ENCODE results near the gene CTCF. TPM values are rescaled to one million over a fixed set of nuclear protein-coding genes. Genes with fewer than 3 reads are reported as not detected.

Gene CTCF
- total RNA-seq, 1 experiment from 2014 or later: 33.1 TPM

- in situ Hi-C loops (cut with HindIII; ENCODE audit: low pct_unique_long_range_greater_than_20kb, low sequenced_read_pairs): no loop called here
- ChIA-PET CTCF (no interaction called here), POLR2A (no interaction called here)
- no peaks in the 10 kb centered on the region for H3K9me3 ChIP-seq (ENCODE audit: control insufficient read depth, insufficient read depth, low read depth, low read length)
- no peaks in the 10 kb centered on the region for H3K27me3 ChIP-seq (ENCODE audit: control insufficient read depth, insufficient read depth, low read length)
- intact Hi-C loops (cut with micrococcal nuclease; ENCODE audit: unreplicated experiment): no loop called here
- H3K4me1 ChIP-seq (ENCODE audit: control insufficient read depth, insufficient read depth, low read length): peaks cover 19% of the 10 kb centered on the region
- peak overlapping the region; percentile 69 to 79 for H3K4me3 ChIP-seq (ENCODE audit: low read depth in 2 of 2, low read length in 2 of 2)
- BruUV-seq (replicated peaks): no TSS peak
- TF ChIP-seq TCF7L2 (IDR thresholded peaks at IDR 0.05; ENCODE audit: low read depth, low read length) (no peak), REST (IDR thresholded peaks at IDR 0.05; ENCODE audit: insufficient read depth in 1 of 2, low read depth in 2 of 2, low read length in 1 of 2) (no peak), POLR2AphosphoS5 (IDR thresholded peaks at IDR 0.05; ENCODE audit: low read depth, low read length) (no peak), CTCF (IDR thresholded peaks at IDR 0.05) (no peak), SIN3A (IDR thresholded peaks at IDR 0.05; ENCODE audit: borderline replicate concordance, insufficient read depth, low read depth, low read length) (no peak)
- no peak for DNase-seq (ENCODE audit: low read depth, low spot score)
- ATAC-seq: peak; percentile 45
- peak overlapping the region; percentile 89 for H3K27ac ChIP-seq (ENCODE audit: low read length)
- no peaks in the 10 kb centered on the region; the same call in 1 of the 2 replicates for H3K36me3 ChIP-seq (ENCODE audit: control insufficient read depth, insufficient read depth, low read length)
Measured at GRCh38 chr16:67530013-67530939, 32.0 kb upstream of the CTCF start.

GRCh38 chr16:67531247-67531646 is 31.1 kb upstream of the CTCF start:
- no peaks in the 10 kb centered on the region for H3K27me3 ChIP-seq (ENCODE audit: control insufficient read depth, insufficient read depth, low read length)
- no peak overlapping the region for H3K4me3 ChIP-seq (ENCODE audit: low read depth in 2 of 2, low read length in 2 of 2)
- intact Hi-C loops (cut with micrococcal nuclease; ENCODE audit: unreplicated experiment): no loop called here
- TF ChIP-seq POLR2AphosphoS5 (IDR thresholded peaks at IDR 0.05; ENCODE audit: low read depth, low read length) (no peak), TCF7L2 (IDR thresholded peaks at IDR 0.05; ENCODE audit: low read depth, low read length) (no peak), CTCF (IDR thresholded peaks at IDR 0.05) (no peak), REST (IDR thresholded peaks at IDR 0.05; ENCODE audit: insufficient read depth in 1 of 2, low read depth in 2 of 2, low read length in 1 of 2) (no peak), SIN3A (IDR thresholded peaks at IDR 0.05; ENCODE audit: borderline replicate concordance, insufficient read depth, low read depth, low read length) (no peak)
- no peak for ATAC-seq
- POLR2A ChIA-PET: no interaction called here
- no peak for DNase-seq (ENCODE audit: low read depth, low spot score)
- H3K36me3 ChIP-seq (ENCODE audit: control insufficient read depth, insufficient read depth, low read length): no peaks in the 10 kb centered on the region; the same call in 1 of the 2 replicates
- BruUV-seq (replicated peaks): no TSS peak
- H3K27ac ChIP-seq (ENCODE audit: low read length): peak overlapping the region; percentile 54; the same call in 1 of the 2 replicates
- CTCF ChIA-PET: no interaction called here
- H3K9me3 ChIP-seq (ENCODE audit: control insufficient read depth, insufficient read depth, low read depth, low read length): no peaks in the 10 kb centered on the region
- in situ Hi-C loops (cut with HindIII; ENCODE audit: low pct_unique_long_range_greater_than_20kb, low sequenced_read_pairs): no loop called here
- peaks cover 19% of the 10 kb centered on the region for H3K4me1 ChIP-seq (ENCODE audit: control insufficient read depth, insufficient read depth, low read length)

Measured in Panc1 (cell line).